H1 (cell line): ENCODE measurements around the gene GGTLC2. TPM values are rescaled to one million over a fixed set of nuclear protein-coding genes. Genes with fewer than 3 reads are reported as not detected.
"Not testable (repeated sequence)": the region's sequence is repeated elsewhere in the genome, so short reads cannot be mapped to it uniquely, and the experiment has no call there.

Experiments
- CTCF ChIA-PET: fragments of 300-600 bp; sonication (Branson Sonifier 250); formaldehyde crosslinking; loops from one replicate; lab custom pipeline; 2021; ENCODE audit not compliant: partially characterized antibody; lab: Charles Lee
- POLR2A ChIA-PET: fragments of 300-600 bp; sonication (Branson Sonifier 250); formaldehyde crosslinking; loops from one replicate; lab custom pipeline; 2021; ENCODE audit warnings: inconsistent platforms; ENCODE audit not compliant: partially characterized antibody; lab: Charles Lee
- DNase-seq, 2 experiments: peaks; one replicate each; pipeline versions ENCODE4 v3.0.0 to v3.0.0-alpha.2; 2010 to 2022; ENCODE audit warnings: low spot score in 2 of 2, low read depth in 1 of 2, mixed read lengths in 1 of 2
- FAIRE-seq: peaks from 2 replicates; lab custom pipeline; 2011; peaks lifted over from hg19 to GRCh38; lab: Jason Lieb, UNC
- H2AFZ ChIP-seq: 2 replicates; pipeline ENCODE4 v1.8.1; 2012; ENCODE audit warnings: low read length, inconsistent platforms
- H2AK5ac ChIP-seq: 2 replicates; pipeline ENCODE4 v1.6.1; 2013; ENCODE audit warnings: low read depth, low read length
- H2BK120ac ChIP-seq: replicated peaks from 2 replicates; pipeline ENCODE3; 2013; ENCODE audit warnings: low read depth, low read length, inconsistent platforms
- H2BK12ac ChIP-seq: 2 replicates; pipeline ENCODE4 v1.6.1; 2013; ENCODE audit warnings: low read depth, low read length
- H2BK15ac ChIP-seq: 2 replicates; pipeline ENCODE4 v1.6.1; 2013; ENCODE audit warnings: low read length
- H2BK20ac ChIP-seq: 2 replicates; pipeline ENCODE4 v1.6.1; 2013; ENCODE audit warnings: low read length
- H2BK5ac ChIP-seq: 2 replicates; pipeline ENCODE4 v1.6.1; 2013; ENCODE audit warnings: low read depth, low read length
- H3K14ac ChIP-seq: 2 replicates; pipeline ENCODE4 v1.6.1; 2013; ENCODE audit warnings: inconsistent platforms; ENCODE audit not compliant: insufficient read length
- H3K18ac ChIP-seq: 2 replicates; pipeline ENCODE4 v1.6.1; 2013; ENCODE audit warnings: low read length; ENCODE audit errors: extremely low read depth
- H3K23ac ChIP-seq: 2 replicates; pipeline ENCODE4 v1.6.1; 2013; ENCODE audit warnings: inconsistent platforms; ENCODE audit not compliant: insufficient read length
- H3K23me2 ChIP-seq: 2 replicates; pipeline ENCODE4 v1.6.1; 2013; ENCODE audit warnings: low read depth, low read length
- H3K27ac ChIP-seq: 2 replicates; pipeline ENCODE4 v1.6.1; 2011; ENCODE audit warnings: low read depth, low read length, inconsistent platforms
- H3K27me3 ChIP-seq, 4 experiments: replicated peaks in 1 of 4; 1 replicate in 1 of 4; 2 replicates in 3 of 4; pipeline versions ENCODE4 v1.6.1 to v1.8.1; 2011 to 2013; ENCODE audit warnings: low read length in 3 of 4, mild to moderate bottlenecking in 3 of 4, inconsistent platforms in 2 of 4, mixed read lengths in 2 of 4, moderate library complexity in 1 of 4; ENCODE audit not compliant: control insufficient read depth in 3 of 4, insufficient read depth in 3 of 4; ENCODE audit errors: extremely low read depth in 1 of 4
- H3K36me3 ChIP-seq, 4 experiments: 2 replicates each; pipeline versions ENCODE4 v1.6.1 to v1.8.1; 2011 to 2013; ENCODE audit warnings: mild to moderate bottlenecking in 4 of 4, low read length in 3 of 4, moderate library complexity in 2 of 4, control low read depth in 1 of 4, inconsistent platforms in 1 of 4; ENCODE audit not compliant: insufficient read depth in 4 of 4, control insufficient read depth in 2 of 4
- H3K4ac ChIP-seq: replicated peaks from 2 replicates; pipeline ENCODE3; 2013; ENCODE audit warnings: low read length, low read depth, mixed read lengths, inconsistent platforms; ENCODE audit not compliant: insufficient read length
- H3K4me1 ChIP-seq, 4 experiments: replicated peaks in 1 of 4; 1 replicate in 1 of 4; 2 replicates in 3 of 4; pipeline versions ENCODE4 v1.6.1 to v1.8.1; 2011 to 2013; ENCODE audit warnings: low read length in 3 of 4, inconsistent platforms in 2 of 4, mixed read lengths in 1 of 4; ENCODE audit not compliant: insufficient read depth in 4 of 4, control insufficient read depth in 3 of 4
- H3K4me2 ChIP-seq, 2 experiments: 2 replicates each; pipeline versions ENCODE4 v1.6.1 to v1.8.1; 2011 to 2013; ENCODE audit warnings: low read depth in 2 of 2, low read length in 2 of 2, control low read depth in 1 of 2, inconsistent platforms in 1 of 2, mild to moderate bottlenecking in 1 of 2; ENCODE audit not compliant: insufficient read depth in 1 of 2
- H3K4me3 ChIP-seq, 4 experiments: fragments of 200-600, 300-600 bp in 1 of 4; sonication (generic), shearing (Covaris generic), sonication (Bioruptor Twin) in 1 of 4; 2 replicates each; pipeline versions ENCODE4 v1.5.1 to v1.8.1; 2011 to 2016; ENCODE audit warnings: low read length in 4 of 4, low read depth in 3 of 4, control low read depth in 2 of 4, inconsistent platforms in 2 of 4, mild to moderate bottlenecking in 2 of 4, mixed read lengths in 1 of 4, moderate library complexity in 1 of 4; ENCODE audit not compliant: insufficient read depth in 2 of 4; ENCODE audit errors: extremely low read depth in 1 of 4
- H3K56ac ChIP-seq: replicated peaks from 2 replicates; pipeline ENCODE3; 2013; ENCODE audit warnings: low read depth, mild to moderate bottlenecking, mixed read lengths, low read length, inconsistent platforms; ENCODE audit not compliant: insufficient read length
- H3K79me1 ChIP-seq: 2 replicates; pipeline ENCODE4 v1.6.1; 2013; ENCODE audit warnings: low read depth, low read length, control low read depth
- H3K79me2 ChIP-seq, 2 experiments: 2 replicates each; pipeline versions ENCODE4 v1.6.1 to v1.8.1; 2012 to 2013; ENCODE audit warnings: low read length in 2 of 2, mild to moderate bottlenecking in 2 of 2, inconsistent platforms in 1 of 2; ENCODE audit not compliant: insufficient read depth in 2 of 2, control insufficient read depth in 1 of 2
- H3K9ac ChIP-seq, 4 experiments: replicated peaks in 1 of 4; 1 replicate in 1 of 4; 2 replicates in 3 of 4; pipeline versions ENCODE4 v1.6.1 to v1.8.1; 2011 to 2013; ENCODE audit warnings: low read depth in 3 of 4, low read length in 3 of 4, control low read depth in 2 of 4, mild to moderate bottlenecking in 2 of 4, moderate library complexity in 2 of 4, inconsistent platforms in 1 of 4; ENCODE audit errors: extremely low read depth in 1 of 4
- H3K9me3 ChIP-seq, 2 experiments: 2 replicates each; pipeline versions ENCODE4 v1.6.1 to v1.8.1; 2012 to 2013; ENCODE audit warnings: mild to moderate bottlenecking in 2 of 2, moderate library complexity in 2 of 2, control low read depth in 1 of 2, inconsistent platforms in 1 of 2, low read depth in 1 of 2, low read length in 1 of 2, mixed read lengths in 1 of 2; ENCODE audit not compliant: insufficient read depth in 2 of 2
- H4K20me1 ChIP-seq, 2 experiments: replicated peaks in 1 of 2; 2 replicates each; pipeline versions ENCODE3 to v1.8.1; 2011 to 2013; ENCODE audit warnings: inconsistent platforms in 2 of 2, low read length in 2 of 2, mild to moderate bottlenecking in 1 of 2; ENCODE audit not compliant: insufficient read depth in 2 of 2, control insufficient read depth in 1 of 2
- H4K5ac ChIP-seq: 2 replicates; pipeline ENCODE4 v1.6.1; 2013; ENCODE audit warnings: low read length, low read depth, mixed read lengths, inconsistent platforms; ENCODE audit not compliant: insufficient read length
- H4K8ac ChIP-seq: 2 replicates; pipeline ENCODE4 v1.8.0; 2013; ENCODE audit warnings: mild to moderate bottlenecking, moderate library complexity, low read length, inconsistent platforms; ENCODE audit not compliant: insufficient read depth; ENCODE audit errors: extremely low read depth
- H4K91ac ChIP-seq: replicated peaks from 2 replicates; pipeline ENCODE3; 2013; ENCODE audit warnings: low read length, mixed read lengths, inconsistent platforms; ENCODE audit not compliant: insufficient read length
- WGBS, 2 experiments: shearing (Covaris generic) in 1 of 2; methylation state at CpG; one replicate each; pipeline versions ENCODE4 v1.1.6 to v1.1.7; 2013 to 2015; ENCODE audit warnings: low lambda C conversion rate in 2 of 2, mixed read lengths in 2 of 2, inconsistent platforms in 1 of 2, low coverage in 1 of 2, missing lambda C conversion rate in 1 of 2; ENCODE audit not compliant: insufficient replicate concordance in 2 of 2, insufficient coverage in 1 of 2, insufficient read length in 1 of 2; ENCODE audit errors: extremely low coverage in 1 of 2, missing lambda C conversion rate in 1 of 2; 5-methylcytosine and 5-hydroxymethylcytosine counted together
- polyA plus RNA-seq, 7 experiments: library from polyadenylated mRNA; depleted of rRNA in 3 of 7; stranded (reverse) in 5 of 7; unstranded in 2 of 7; fragments of >200 nt in 5 of 7; fragments of 200-250 nt in 2 of 7; gene quantifications; 1 replicate in 5 of 7; 2 replicates in 1 of 7; 4 replicates in 1 of 7; pipeline versions ENCODE4 v1.2.1 to v1.2.3, GENCODE V29; 2011 to 2013; ENCODE audit warnings: missing spikeins in 2 of 7, mixed read lengths in 2 of 7
- total RNA-seq: library from RNA; stranded (reverse); fragmentation: NEBNext Ultra II Directional; extraction: Animal tissue kit (Norgen Biotek cat#: 25700); gene quantifications from 2 replicates; pipeline ENCODE4 v1.2.1, GENCODE V29; 2021

Gene GGTLC2
- total and polyA plus RNA-seq, 2 of the 8 experiments (the other 6 are each of a cell fraction or from before 2014, with no cell fraction given), result not detected

GRCh38 chr22:22686202-22687115, 42.0 kb downstream of the GGTLC2 start:
- H2AK5ac ChIP-seq, H3K4me1 ChIP-seq, H4K5ac ChIP-seq, H2BK20ac ChIP-seq, H2AFZ ChIP-seq, H4K8ac ChIP-seq, H2BK120ac ChIP-seq, H3K4me2 ChIP-seq, H3K23ac ChIP-seq, H2BK5ac ChIP-seq, H3K56ac ChIP-seq, H3K79me1 ChIP-seq, H3K18ac ChIP-seq, H2BK12ac ChIP-seq, H3K9ac ChIP-seq, H3K27ac ChIP-seq, H2BK15ac ChIP-seq, H3K4ac ChIP-seq, H3K4me3 ChIP-seq, FAIRE-seq, DNase-seq, H3K23me2 ChIP-seq, H3K79me2 ChIP-seq, CTCF ChIA-PET, H3K14ac ChIP-seq, H4K91ac ChIP-seq, H3K36me3 ChIP-seq, POLR2A ChIA-PET: not testable (repeated sequence)
- Histone ChIP-seq H3K27me3 (peaks cover 23 to 50% (median 38%) of the 10 kb centered on the region in 4 experiments; a peak in 6 of 7 replicates), H3K9me3 (peaks cover 36 to 81% of the 10 kb centered on the region in 2 experiments), H4K20me1 (peaks cover 0 to 13% of the 10 kb centered on the region in 2 experiments)
- WGBS, 2 experiments, result 78% methylated on average over 8 of the region's 8 CpGs; no CpG with 5 or more reads in 1 of the 2 experiments
